ENCODE results near the gene KLHL3.

- no peak for TF ChIP-seq CTCF (conservative IDR thresholded peaks at IDR 0.05; ENCODE audit: low read depth, low read length)
- TF ChIP-seq EZH2phosphoT487 (IDR thresholded peaks at IDR 0.05; ENCODE audit: borderline replicate concordance, low read length): no peak
These were observed 12.0 kb upstream of the KLHL3 start for GRCh38 chr5:137747848-137748247.

All from PC-3 (cell line).